H1 (cell line): ENCODE results near the gene ZNF521. TPM values are rescaled to one million over a fixed set of nuclear protein-coding genes. Genes with fewer than 3 reads are reported as not detected.
A peak's percentile ranks its signal among the peaks of the same experiment; 100 is the strongest.

Source experiments
- CTCF ChIA-PET: fragments of 300-600 bp; sonication (Branson Sonifier 250); formaldehyde crosslinking; loops from one replicate; lab custom pipeline; 2021; ENCODE audit not compliant: partially characterized antibody; lab: Charles Lee
- POLR2A ChIA-PET: fragments of 300-600 bp; sonication (Branson Sonifier 250); formaldehyde crosslinking; loops from one replicate; lab custom pipeline; 2021; ENCODE audit warnings: inconsistent platforms; ENCODE audit not compliant: partially characterized antibody; lab: Charles Lee
- DNase-seq, 2 experiments: peaks; one replicate each; pipeline versions ENCODE4 v3.0.0 to v3.0.0-alpha.2; 2010 to 2022; ENCODE audit warnings: low spot score in 2 of 2, low read depth in 1 of 2, mixed read lengths in 1 of 2
- FAIRE-seq: peaks from 2 replicates; lab custom pipeline; 2011; peaks lifted over from hg19 to GRCh38; lab: Jason Lieb, UNC
- H2AFZ ChIP-seq: 2 replicates; pipeline ENCODE4 v1.8.1; 2012; ENCODE audit warnings: low read length, inconsistent platforms
- H2AK5ac ChIP-seq: 2 replicates; pipeline ENCODE4 v1.6.1; 2013; ENCODE audit warnings: low read depth, low read length
- H2BK120ac ChIP-seq: replicated peaks from 2 replicates; pipeline ENCODE3; 2013; ENCODE audit warnings: low read depth, low read length, inconsistent platforms
- H2BK12ac ChIP-seq: 2 replicates; pipeline ENCODE4 v1.6.1; 2013; ENCODE audit warnings: low read depth, low read length
- H2BK15ac ChIP-seq: 2 replicates; pipeline ENCODE4 v1.6.1; 2013; ENCODE audit warnings: low read length
- H2BK20ac ChIP-seq: 2 replicates; pipeline ENCODE4 v1.6.1; 2013; ENCODE audit warnings: low read length
- H2BK5ac ChIP-seq: 2 replicates; pipeline ENCODE4 v1.6.1; 2013; ENCODE audit warnings: low read depth, low read length
- H3K14ac ChIP-seq: 2 replicates; pipeline ENCODE4 v1.6.1; 2013; ENCODE audit warnings: inconsistent platforms; ENCODE audit not compliant: insufficient read length
- H3K18ac ChIP-seq: 2 replicates; pipeline ENCODE4 v1.6.1; 2013; ENCODE audit warnings: low read length; ENCODE audit errors: extremely low read depth
- H3K23ac ChIP-seq: 2 replicates; pipeline ENCODE4 v1.6.1; 2013; ENCODE audit warnings: inconsistent platforms; ENCODE audit not compliant: insufficient read length
- H3K23me2 ChIP-seq: 2 replicates; pipeline ENCODE4 v1.6.1; 2013; ENCODE audit warnings: low read depth, low read length
- H3K27ac ChIP-seq: 2 replicates; pipeline ENCODE4 v1.6.1; 2011; ENCODE audit warnings: low read depth, low read length, inconsistent platforms
- H3K27me3 ChIP-seq, 4 experiments: replicated peaks in 1 of 4; 1 replicate in 1 of 4; 2 replicates in 3 of 4; pipeline versions ENCODE4 v1.6.1 to v1.8.1; 2011 to 2013; ENCODE audit warnings: low read length in 3 of 4, mild to moderate bottlenecking in 3 of 4, inconsistent platforms in 2 of 4, mixed read lengths in 2 of 4, moderate library complexity in 1 of 4; ENCODE audit not compliant: control insufficient read depth in 3 of 4, insufficient read depth in 3 of 4; ENCODE audit errors: extremely low read depth in 1 of 4
- H3K36me3 ChIP-seq, 4 experiments: 2 replicates each; pipeline versions ENCODE4 v1.6.1 to v1.8.1; 2011 to 2013; ENCODE audit warnings: mild to moderate bottlenecking in 4 of 4, low read length in 3 of 4, moderate library complexity in 2 of 4, control low read depth in 1 of 4, inconsistent platforms in 1 of 4; ENCODE audit not compliant: insufficient read depth in 4 of 4, control insufficient read depth in 2 of 4
- H3K4ac ChIP-seq: replicated peaks from 2 replicates; pipeline ENCODE3; 2013; ENCODE audit warnings: low read length, low read depth, mixed read lengths, inconsistent platforms; ENCODE audit not compliant: insufficient read length
- H3K4me1 ChIP-seq, 4 experiments: replicated peaks in 1 of 4; 1 replicate in 1 of 4; 2 replicates in 3 of 4; pipeline versions ENCODE4 v1.6.1 to v1.8.1; 2011 to 2013; ENCODE audit warnings: low read length in 3 of 4, inconsistent platforms in 2 of 4, mixed read lengths in 1 of 4; ENCODE audit not compliant: insufficient read depth in 4 of 4, control insufficient read depth in 3 of 4
- H3K4me2 ChIP-seq, 2 experiments: 2 replicates each; pipeline versions ENCODE4 v1.6.1 to v1.8.1; 2011 to 2013; ENCODE audit warnings: low read depth in 2 of 2, low read length in 2 of 2, control low read depth in 1 of 2, inconsistent platforms in 1 of 2, mild to moderate bottlenecking in 1 of 2; ENCODE audit not compliant: insufficient read depth in 1 of 2
- H3K4me3 ChIP-seq, 4 experiments: fragments of 200-600, 300-600 bp in 1 of 4; sonication (generic), shearing (Covaris generic), sonication (Bioruptor Twin) in 1 of 4; 2 replicates each; pipeline versions ENCODE4 v1.5.1 to v1.8.1; 2011 to 2016; ENCODE audit warnings: low read length in 4 of 4, low read depth in 3 of 4, control low read depth in 2 of 4, inconsistent platforms in 2 of 4, mild to moderate bottlenecking in 2 of 4, mixed read lengths in 1 of 4, moderate library complexity in 1 of 4; ENCODE audit not compliant: insufficient read depth in 2 of 4; ENCODE audit errors: extremely low read depth in 1 of 4
- H3K56ac ChIP-seq: replicated peaks from 2 replicates; pipeline ENCODE3; 2013; ENCODE audit warnings: low read depth, mild to moderate bottlenecking, mixed read lengths, low read length, inconsistent platforms; ENCODE audit not compliant: insufficient read length
- H3K79me1 ChIP-seq: 2 replicates; pipeline ENCODE4 v1.6.1; 2013; ENCODE audit warnings: low read depth, low read length, control low read depth
- H3K79me2 ChIP-seq, 2 experiments: 2 replicates each; pipeline versions ENCODE4 v1.6.1 to v1.8.1; 2012 to 2013; ENCODE audit warnings: low read length in 2 of 2, mild to moderate bottlenecking in 2 of 2, inconsistent platforms in 1 of 2; ENCODE audit not compliant: insufficient read depth in 2 of 2, control insufficient read depth in 1 of 2
- H3K9ac ChIP-seq, 4 experiments: replicated peaks in 1 of 4; 1 replicate in 1 of 4; 2 replicates in 3 of 4; pipeline versions ENCODE4 v1.6.1 to v1.8.1; 2011 to 2013; ENCODE audit warnings: low read depth in 3 of 4, low read length in 3 of 4, control low read depth in 2 of 4, mild to moderate bottlenecking in 2 of 4, moderate library complexity in 2 of 4, inconsistent platforms in 1 of 4; ENCODE audit errors: extremely low read depth in 1 of 4
- H3K9me3 ChIP-seq, 2 experiments: 2 replicates each; pipeline versions ENCODE4 v1.6.1 to v1.8.1; 2012 to 2013; ENCODE audit warnings: mild to moderate bottlenecking in 2 of 2, moderate library complexity in 2 of 2, control low read depth in 1 of 2, inconsistent platforms in 1 of 2, low read depth in 1 of 2, low read length in 1 of 2, mixed read lengths in 1 of 2; ENCODE audit not compliant: insufficient read depth in 2 of 2
- H4K20me1 ChIP-seq, 2 experiments: replicated peaks in 1 of 2; 2 replicates each; pipeline versions ENCODE3 to v1.8.1; 2011 to 2013; ENCODE audit warnings: inconsistent platforms in 2 of 2, low read length in 2 of 2, mild to moderate bottlenecking in 1 of 2; ENCODE audit not compliant: insufficient read depth in 2 of 2, control insufficient read depth in 1 of 2
- H4K5ac ChIP-seq: 2 replicates; pipeline ENCODE4 v1.6.1; 2013; ENCODE audit warnings: low read length, low read depth, mixed read lengths, inconsistent platforms; ENCODE audit not compliant: insufficient read length
- H4K8ac ChIP-seq: 2 replicates; pipeline ENCODE4 v1.8.0; 2013; ENCODE audit warnings: mild to moderate bottlenecking, moderate library complexity, low read length, inconsistent platforms; ENCODE audit not compliant: insufficient read depth; ENCODE audit errors: extremely low read depth
- H4K91ac ChIP-seq: replicated peaks from 2 replicates; pipeline ENCODE3; 2013; ENCODE audit warnings: low read length, mixed read lengths, inconsistent platforms; ENCODE audit not compliant: insufficient read length
- KDM5A ChIP-seq: fragments of 200-600 bp; IDR thresholded peaks from 2 replicates; pipeline ENCODE4 v1.7.1; 2012; ENCODE audit warnings: mild to moderate bottlenecking, low read length, inconsistent platforms, mixed read lengths
- SP1 ChIP-seq: IDR thresholded peaks from 2 replicates; pipeline ENCODE4 v1.6.1; 2011; ENCODE audit warnings: low read depth, low read length
- WGBS, 2 experiments: shearing (Covaris generic) in 1 of 2; methylation state at CpG; one replicate each; pipeline versions ENCODE4 v1.1.6 to v1.1.7; 2013 to 2015; ENCODE audit warnings: low lambda C conversion rate in 2 of 2, mixed read lengths in 2 of 2, inconsistent platforms in 1 of 2, low coverage in 1 of 2, missing lambda C conversion rate in 1 of 2; ENCODE audit not compliant: insufficient replicate concordance in 2 of 2, insufficient coverage in 1 of 2, insufficient read length in 1 of 2; ENCODE audit errors: extremely low coverage in 1 of 2, missing lambda C conversion rate in 1 of 2; 5-methylcytosine and 5-hydroxymethylcytosine counted together
- polyA plus RNA-seq, 7 experiments: library from polyadenylated mRNA; depleted of rRNA in 3 of 7; stranded (reverse) in 5 of 7; unstranded in 2 of 7; fragments of >200 nt in 5 of 7; fragments of 200-250 nt in 2 of 7; gene quantifications; 1 replicate in 5 of 7; 2 replicates in 1 of 7; 4 replicates in 1 of 7; pipeline versions ENCODE4 v1.2.1 to v1.2.3, GENCODE V29; 2011 to 2013; ENCODE audit warnings: missing spikeins in 2 of 7, mixed read lengths in 2 of 7
- total RNA-seq: library from RNA; stranded (reverse); fragmentation: NEBNext Ultra II Directional; extraction: Animal tissue kit (Norgen Biotek cat#: 25700); gene quantifications from 2 replicates; pipeline ENCODE4 v1.2.1, GENCODE V29; 2021

The ZNF521 gene
- total and polyA plus RNA-seq, 2 of the 8 experiments (the other 6 are each of a cell fraction or from before 2014, with no cell fraction given) = 9.5 to 15.8 TPM

DNA sequence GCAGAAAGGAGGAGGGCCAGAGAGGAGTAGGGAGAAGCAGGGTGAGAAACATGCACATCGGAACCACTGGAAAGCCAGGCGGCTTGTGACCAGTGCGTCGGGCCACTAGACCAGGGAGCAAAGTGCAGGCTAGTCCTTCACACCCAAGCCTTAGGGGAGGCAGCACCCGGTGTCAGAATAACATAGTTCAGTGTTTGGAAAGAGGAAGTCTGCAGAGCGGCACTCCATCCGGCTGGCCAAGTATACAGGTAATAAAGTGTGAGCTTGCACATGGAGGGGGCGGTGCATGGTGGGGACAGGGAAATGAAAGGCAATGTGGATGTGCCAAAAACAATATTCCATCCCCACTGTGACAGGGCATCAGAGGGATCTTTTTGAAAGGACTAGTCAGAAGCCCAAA is 69.7 kb downstream of the ZNF521 start:
- no peak for FAIRE-seq
- Histone ChIP-seq H3K9ac (no peak overlapping the region), H3K36me3 (no peaks in the 10 kb centered on the region), H3K79me1 (no peaks in the 10 kb centered on the region), H3K4ac (peak overlapping the region; percentile 13), H3K79me2 (no peaks in the 10 kb centered on the region), H3K23me2 (no peaks in the 10 kb centered on the region), H2BK120ac (no peak overlapping the region), H2BK20ac (no peak overlapping the region), H2BK15ac (no peak overlapping the region), H4K8ac (no peak overlapping the region), H3K14ac (no peak overlapping the region)
- CTCF ChIA-PET = interaction anchor here (1.3 to 1.7 kb wide), 3 partner anchors 9 to 793 kb away, joined by 3 to 5 read pairs (median 3); no protein-coding TSS in a partner anchor
- no peak for DNase-seq
- WGBS, 2 experiments = 76% methylated on average over 8 of the region's 8 CpGs; no CpG with 5 or more reads in 1 of the 2 experiments
- TF ChIP-seq SP1 = no peak
- no peak for TF ChIP-seq KDM5A
- TF ChIP-seq, all 59 proteins: peak for 0
- Histone ChIP-seq H3K27ac (no peak overlapping the region), H2AK5ac (no peak overlapping the region), H3K4me3 (no peak overlapping the region), H2BK12ac (no peak overlapping the region), H4K5ac (no peak overlapping the region), H3K4me2 (peak overlapping the region in 1 of 2 experiments; percentile 48; a peak in 1 of 4 replicates), H3K18ac (0 out of 2 replicates have a peak overlapping the region, but pooled peaks have one; percentile 33), H3K23ac (no peak overlapping the region), H3K27me3 (no peaks in the 10 kb centered on the region), H2BK5ac (0 out of 2 replicates have a peak overlapping the region, but pooled peaks have one; percentile 12), H3K4me1 (peaks cover 8 to 31% (median 24%) of the 10 kb centered on the region in 4 experiments), H4K20me1 (no peaks in the 10 kb centered on the region), H3K9me3 (no peaks in the 10 kb centered on the region), H4K91ac (peak overlapping the region; percentile 11), H3K56ac (no peak overlapping the region), H2AFZ (no peak overlapping the region)
- POLR2A ChIA-PET = interaction anchor here (0.6 kb wide), 1 partner anchor 16 kb away, joined by 3 read pairs; no protein-coding TSS in a partner anchor
